Left ventricle myocardium inferior (tissue), 1 donor: ENCODE results near the gene WDR33. TPM values are rescaled to one million over a fixed set of nuclear protein-coding genes. Genes with fewer than 3 reads are reported as not detected.
"Not testable (repeated sequence)": the region's sequence is repeated elsewhere in the genome, so short reads cannot be mapped to it uniquely, and the experiment has no call there.

ENCODE experiments used
- DNase-seq: peaks from one replicate; pipeline ENCODE4 v3.0.0-alpha.2; 2020
- H3K27ac ChIP-seq: fragments of 200-600 bp; replicated peaks from 2 replicates; pipeline ENCODE4 v1.8.0; 2021
- H3K27me3 ChIP-seq: fragments of 200-600 bp; 2 replicates; pipeline ENCODE4 v1.8.0; 2021; ENCODE audit warnings: low read depth
- H3K36me3 ChIP-seq: fragments of 200-600 bp; 2 replicates; pipeline ENCODE4 v1.8.0; 2021
- H3K4me1 ChIP-seq: fragments of 200-600 bp; 2 replicates; pipeline ENCODE4 v1.8.0; 2021
- H3K4me3 ChIP-seq: fragments of 200-600 bp; 2 replicates; pipeline ENCODE4 v1.8.0; 2021; ENCODE audit warnings: mild to moderate bottlenecking, moderate library complexity
- H3K9me3 ChIP-seq: fragments of 200-600 bp; replicated peaks from 2 replicates; pipeline ENCODE4 v1.8.0; 2021
- CTCF ChIP-seq: fragments of 200-600 bp; IDR thresholded peaks from 2 replicates; pipeline ENCODE4 v1.8.0; 2021; ENCODE audit warnings: antibody characterized with exemption, mild to moderate bottlenecking, borderline replicate concordance
- intact Hi-C: fragments of 100-400 bp; cut with micrococcal nuclease; formaldehyde crosslinking; loops from one replicate; pipeline ENCODE4 v1.11.0; 2022
- total RNA-seq: library from RNA; stranded (reverse); fragmentation: NEBNext Ultra II Directional; extraction: Animal tissue kit (Norgen Biotek cat#: 25700); gene quantifications from one replicate; pipeline ENCODE4 v1.2.1, GENCODE V29; 2021
- donor health status: DM: no; HTN: yes; CAD: no; lungs with severe emphysema.

WDR33 gene
- total RNA-seq, 1 donor from 2014 or later: 38.9 TPM

GRCh38 chr2:127810156-127810618 is 784 bp downstream of the WDR33 start:
- Histone ChIP-seq H3K4me3 (peak overlapping the region; percentile 80), H3K36me3 (no peaks in the 10 kb centered on the region), H3K27me3 (no peaks in the 10 kb centered on the region), H3K9me3 (no peaks in the 10 kb centered on the region), H3K4me1 (peaks cover 65% of the 10 kb centered on the region), H3K27ac (peak overlapping the region; percentile 89)
- no peak for DNase-seq
- TF ChIP-seq CTCF: no peak
- intact Hi-C loops: no loop called here

- Histone ChIP-seq H3K9me3 (no peaks in the 10 kb centered on the region), H3K27me3 (no peaks in the 10 kb centered on the region), H3K4me1 (peaks cover 85% of the 10 kb centered on the region), H3K27ac (no peak overlapping the region), H3K36me3 (no peaks in the 10 kb centered on the region), H3K4me3 (no peak overlapping the region)
- TF ChIP-seq CTCF: no peak
- DNase-seq: no peak
- intact Hi-C loops: no loop called here
Measured at GRCh38 chr2:127807678-127808353, 3.2 kb downstream of the WDR33 start.

GRCh38 chr2:127806860-127807259 is 4.1 kb downstream of the WDR33 start:
- H3K27me3 ChIP-seq, intact Hi-C loops, H3K27ac ChIP-seq, H3K4me3 ChIP-seq, H3K9me3 ChIP-seq, DNase-seq, H3K36me3 ChIP-seq: not testable (repeated sequence)
- peaks cover 86% of the 10 kb centered on the region for H3K4me1 ChIP-seq

DNA sequence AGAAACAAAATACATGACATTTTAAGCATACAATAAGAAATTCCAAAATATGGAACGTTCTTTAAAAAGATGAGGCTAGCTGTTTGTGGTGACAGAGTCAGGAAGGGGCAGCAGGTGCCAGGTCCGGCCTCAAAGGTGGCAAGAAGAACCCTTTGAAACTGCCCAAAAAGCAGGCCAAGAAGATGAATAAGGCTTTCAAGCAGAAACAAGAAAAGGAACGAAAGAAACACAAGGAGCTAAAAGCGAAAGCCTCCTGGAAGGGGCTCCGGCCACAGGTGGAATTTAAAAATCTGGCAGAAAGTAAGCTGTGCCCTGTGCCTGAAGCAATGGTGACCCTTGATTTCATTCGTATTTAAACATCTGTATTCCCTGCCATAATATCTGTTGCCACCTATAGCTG is 5.5 kb downstream of the WDR33 start:
- intact Hi-C loops: no loop called here

GRCh38 chr2:127799926-127800325 is 11.0 kb downstream of the WDR33 start:
- no peak overlapping the region for H3K4me3 ChIP-seq
- no peaks in the 10 kb centered on the region for H3K9me3 ChIP-seq
- no peaks in the 10 kb centered on the region for H3K27me3 ChIP-seq
- H3K36me3 ChIP-seq: no peaks in the 10 kb centered on the region
- no peak overlapping the region for H3K27ac ChIP-seq
- DNase-seq: no peak
- no peak for TF ChIP-seq CTCF
- H3K4me1 ChIP-seq: peaks cover 78% of the 10 kb centered on the region
- intact Hi-C loops: no loop called here

More for the DNA sequence above, 5.5 kb downstream of the WDR33 start:
- Histone ChIP-seq H3K9me3 (no peaks in the 10 kb centered on the region), H3K36me3 (no peaks in the 10 kb centered on the region), H3K4me3 (no peak overlapping the region), H3K4me1 (peaks cover 79% of the 10 kb centered on the region), H3K27me3 (no peaks in the 10 kb centered on the region), H3K27ac (no peak overlapping the region)
- no peak for TF ChIP-seq CTCF
- no peak for DNase-seq

- intact Hi-C loops: no loop called here
- H3K4me1 ChIP-seq: peaks cover 85% of the 10 kb centered on the region
Measured at GRCh38 chr2:127796389-127796788, 14.6 kb downstream of the WDR33 start.

DNA sequence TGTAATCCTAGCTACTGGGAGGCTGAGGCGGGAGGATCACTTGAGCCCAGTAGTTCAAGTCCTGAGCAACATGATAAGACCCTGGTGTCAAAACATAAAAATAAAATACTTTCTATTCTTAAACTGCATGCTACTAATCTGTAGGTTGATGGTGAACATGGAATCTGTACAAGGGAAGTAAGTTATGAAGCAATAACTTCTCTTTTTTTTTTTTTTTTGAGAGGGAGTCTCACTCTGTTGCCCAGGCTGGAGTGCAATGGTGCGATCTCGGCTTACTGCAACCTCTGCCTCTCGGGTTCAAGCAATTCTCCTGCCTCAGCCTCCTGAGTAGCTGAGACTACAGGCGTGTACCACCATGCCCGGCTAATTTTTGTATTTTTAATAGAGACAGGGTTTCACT is 16.1 kb downstream of the WDR33 start:
- intact Hi-C loops, H3K36me3 ChIP-seq, H3K27me3 ChIP-seq, H3K27ac ChIP-seq, H3K9me3 ChIP-seq, H3K4me3 ChIP-seq, DNase-seq: not testable (repeated sequence)
- H3K4me1 ChIP-seq: peaks cover 93% of the 10 kb centered on the region

More at GRCh38 chr2:127796389-127796788, 14.6 kb downstream of the WDR33 start:
- Histone ChIP-seq H3K4me3 (no peak overlapping the region), H3K36me3 (no peaks in the 10 kb centered on the region), H3K27me3 (no peaks in the 10 kb centered on the region), H3K27ac (no peak overlapping the region), H3K9me3 (no peaks in the 10 kb centered on the region)
- no peak for DNase-seq
- TF ChIP-seq CTCF: no peak
